HG02938 (cell line): ENCODE measurements around the gene SPATA18.
"Not testable (repeated sequence)": the region's sequence is repeated elsewhere in the genome, so short reads cannot be mapped to it uniquely, and the experiment has no call there.

Experiments
- ATAC-seq: cut with Tn5 transposase; IDR thresholded peaks from one replicate; pipeline ENCODE4 v1.9.1; 2021; ENCODE audit warnings: mild to moderate bottlenecking, moderate library complexity; ENCODE audit not compliant: unreplicated experiment

SPATA18 gene

DNA sequence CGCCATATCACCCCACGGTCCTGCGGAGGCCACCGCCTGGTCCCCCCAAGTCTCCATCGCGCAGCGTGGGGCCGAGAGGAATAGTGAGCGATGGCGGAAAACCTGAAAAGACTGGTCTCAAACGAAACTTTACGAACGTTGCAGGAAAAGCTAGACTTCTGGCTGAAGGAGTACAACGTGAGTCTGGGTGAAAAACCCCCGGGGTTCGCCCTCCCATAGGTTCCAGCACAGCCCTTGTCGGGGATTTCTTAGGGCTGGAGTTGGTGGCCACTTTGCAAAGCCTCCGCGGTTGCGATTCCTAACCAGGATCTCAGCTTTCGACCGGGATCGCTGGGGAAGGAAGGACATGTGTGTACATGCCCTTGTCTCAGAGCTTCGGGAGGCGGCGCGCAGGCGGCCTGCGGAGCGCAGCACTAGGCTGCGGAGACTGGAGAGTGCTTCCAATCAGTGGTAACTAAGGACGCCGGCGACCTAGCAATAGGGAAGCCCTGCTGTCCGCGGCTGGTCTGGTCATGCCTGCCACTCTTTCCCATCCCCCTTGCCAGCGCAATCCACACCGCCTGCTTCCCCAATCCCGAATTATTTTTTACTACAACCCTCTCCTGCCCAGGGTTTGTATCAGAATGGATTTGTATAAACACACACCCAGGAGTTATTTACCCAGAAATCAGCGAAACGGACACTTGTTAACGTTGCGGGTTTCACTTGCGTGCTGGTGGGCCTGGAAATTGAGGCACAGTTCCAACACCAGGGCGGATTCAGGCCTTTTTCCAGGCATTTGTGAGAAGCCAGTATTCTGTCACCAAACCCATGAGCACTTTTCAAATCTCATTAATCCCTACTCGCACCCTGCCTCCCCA, 741 bp downstream of the SPATA18 start:
- peak; percentile 65 for ATAC-seq

DNA sequence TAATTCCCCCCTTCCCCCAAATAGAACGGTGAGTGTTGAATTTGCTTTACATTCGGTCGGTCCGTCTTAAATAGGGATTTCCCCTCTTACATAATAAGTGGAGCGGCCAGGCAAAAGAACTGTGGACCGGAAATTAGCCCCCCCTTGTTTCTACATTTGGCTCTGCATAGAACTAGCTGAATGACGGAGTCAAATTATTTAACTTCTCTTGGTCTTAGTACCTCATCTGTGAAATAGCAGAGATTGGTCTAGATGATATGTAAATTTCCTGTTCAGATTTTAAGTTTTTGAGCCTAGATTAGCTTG, 1.3 kb downstream of the SPATA18 start:
- peak; percentile 65 for ATAC-seq

DNA sequence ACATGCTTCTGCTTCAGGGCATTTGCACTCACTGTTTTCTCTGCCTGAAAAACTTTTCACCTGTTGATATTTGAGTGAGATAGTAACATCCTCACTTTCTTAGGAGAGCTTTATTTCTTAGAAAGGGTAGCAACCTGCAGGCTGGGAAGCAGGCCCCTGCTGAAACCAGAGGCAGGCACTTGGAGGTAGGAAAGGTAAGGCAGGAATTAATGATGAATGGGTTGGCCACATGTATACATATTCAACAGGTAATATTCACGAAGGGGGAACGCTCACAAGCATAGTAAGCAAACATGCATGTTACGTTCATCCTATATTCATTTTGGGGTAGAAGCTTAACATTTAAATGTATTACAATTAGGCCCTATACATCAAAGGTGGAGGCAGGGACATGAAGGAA, 3.1 kb downstream of the SPATA18 start:
- no peak for ATAC-seq

DNA sequence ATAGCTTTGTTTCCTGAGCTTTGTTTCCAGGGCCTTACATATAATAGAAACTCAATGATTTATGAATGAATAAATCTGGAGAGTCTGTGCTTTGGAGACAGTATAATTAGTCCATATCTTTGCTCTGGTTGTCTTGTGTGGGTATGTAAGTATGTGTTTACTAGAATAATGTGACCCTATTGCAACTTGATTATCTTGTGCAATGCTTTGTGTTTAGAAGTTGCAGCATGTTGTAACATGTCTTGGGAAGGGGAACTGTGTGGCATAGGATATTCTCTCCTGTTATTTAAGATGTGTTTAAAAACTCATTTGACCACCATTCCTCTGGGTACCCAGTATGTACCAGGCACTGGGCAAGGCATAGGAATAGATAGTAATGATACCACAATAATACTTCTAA, 6.1 kb downstream of the SPATA18 start:
- ATAC-seq: no peak

DNA sequence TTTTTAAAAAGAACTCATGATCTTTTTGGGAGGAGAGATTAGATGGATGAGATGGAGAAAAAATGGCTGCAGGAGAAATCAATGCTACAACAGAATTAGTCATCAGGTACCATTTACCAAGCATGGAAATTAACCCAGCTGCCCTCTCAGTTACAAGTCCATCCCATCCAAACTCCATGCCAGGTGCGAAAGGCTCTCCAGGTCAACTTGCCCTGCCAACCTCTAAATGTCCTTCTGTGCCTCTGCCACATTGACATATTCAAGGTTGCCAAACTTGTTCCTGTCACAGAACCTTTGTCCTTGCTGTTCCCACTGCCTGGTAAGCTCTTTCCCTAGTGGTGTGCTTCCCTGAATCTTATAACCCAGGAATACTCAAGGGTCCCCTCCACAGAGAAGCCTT, 7.2 kb downstream of the SPATA18 start:
- ATAC-seq: no peak

DNA sequence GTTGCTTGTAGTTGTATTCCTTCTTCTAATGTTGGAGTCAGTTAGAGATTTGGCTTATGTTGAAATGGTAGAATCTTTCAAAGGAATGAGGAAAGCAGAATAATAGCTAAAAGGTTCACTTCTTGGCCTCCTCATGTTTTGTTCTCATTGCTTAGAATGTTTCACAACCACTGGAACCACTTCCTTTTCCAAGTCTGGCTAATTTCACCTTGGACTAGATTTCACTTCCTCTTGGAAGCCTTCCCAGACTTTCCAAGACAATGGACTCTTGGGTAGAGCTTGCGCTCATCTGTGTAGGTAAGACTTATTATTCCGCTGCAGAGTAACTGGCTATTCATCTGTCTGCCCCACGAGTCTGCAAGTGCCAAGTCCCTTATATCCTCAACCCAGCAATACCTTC, 8.3 kb downstream of the SPATA18 start:
- ATAC-seq: no peak

DNA sequence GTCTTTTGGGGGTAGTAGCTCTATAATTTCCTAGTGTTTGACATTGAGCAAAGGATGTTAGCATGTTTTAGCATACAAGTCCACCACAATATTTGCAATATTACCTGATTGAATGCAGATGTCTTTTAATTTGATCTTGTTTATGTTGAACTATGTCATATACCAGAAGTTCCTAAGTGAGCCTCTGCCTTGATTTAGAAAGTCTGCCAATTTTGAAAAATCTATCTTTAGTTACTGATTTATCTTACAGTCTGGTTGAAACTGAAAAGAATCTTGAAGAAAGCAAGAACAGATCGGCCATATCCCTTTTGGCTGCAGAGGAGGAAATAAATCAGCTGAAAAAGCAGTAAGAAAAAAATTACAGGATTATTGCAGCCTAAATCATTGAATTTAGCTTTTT, 18.5 kb downstream of the SPATA18 start:
- no peak for ATAC-seq

DNA sequence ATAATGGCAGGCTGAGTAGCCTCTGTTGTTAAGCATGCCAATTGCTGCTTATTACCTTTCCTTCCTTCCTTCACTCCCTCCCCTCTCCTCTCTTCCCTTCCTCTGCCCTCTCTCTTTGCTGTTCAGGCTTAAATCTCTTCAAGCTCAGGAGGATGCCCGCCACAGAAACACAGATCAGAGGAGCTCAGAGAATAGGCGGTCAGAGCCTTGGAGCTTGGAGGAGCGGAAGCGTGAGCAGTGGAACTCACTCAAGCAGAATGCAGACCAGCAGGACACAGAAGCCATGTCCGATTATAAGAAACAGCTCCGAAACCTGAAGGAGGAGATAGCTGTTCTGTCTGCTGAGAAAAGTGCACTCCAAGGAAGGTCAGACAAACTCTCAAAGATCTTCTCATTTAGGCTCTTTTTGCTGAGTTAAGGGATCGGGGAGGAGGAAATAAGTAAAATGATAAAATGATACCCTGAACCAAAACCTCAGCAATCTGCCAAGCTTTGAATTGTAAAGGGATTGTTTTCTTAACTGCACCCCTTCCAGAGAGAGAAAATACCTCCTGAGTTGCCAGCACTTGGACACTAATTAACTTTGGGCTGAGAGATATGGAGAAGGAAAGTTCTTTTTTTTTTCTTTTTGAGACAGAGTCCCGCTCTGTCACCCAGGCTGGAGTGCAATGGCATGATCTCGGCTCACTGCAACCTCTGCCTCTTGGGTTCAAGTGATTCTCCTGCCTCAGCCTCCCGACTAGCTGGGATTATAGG, 20.9 kb downstream of the SPATA18 start:
- ATAC-seq: no peak

DNA sequence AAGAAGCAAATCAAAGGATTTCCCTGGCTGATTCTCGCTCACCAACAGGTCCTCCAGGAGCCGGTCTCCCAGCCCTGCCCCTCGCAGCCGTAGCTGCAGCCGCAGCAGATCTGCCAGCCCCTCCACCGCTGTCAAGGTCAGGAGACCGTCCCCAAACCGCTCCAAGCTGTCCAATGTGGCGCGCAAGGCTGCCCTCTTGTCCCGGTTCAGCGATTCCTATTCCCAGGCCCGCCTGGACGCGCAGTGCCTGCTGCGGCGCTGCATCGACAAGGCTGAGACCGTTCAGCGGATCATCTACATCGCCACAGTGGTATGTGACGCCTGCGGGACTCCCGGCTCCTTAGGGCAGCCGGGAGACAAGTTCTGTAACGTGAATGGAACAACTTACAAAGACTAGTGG, 25.6 kb downstream of the SPATA18 start:
- no peak for ATAC-seq

DNA sequence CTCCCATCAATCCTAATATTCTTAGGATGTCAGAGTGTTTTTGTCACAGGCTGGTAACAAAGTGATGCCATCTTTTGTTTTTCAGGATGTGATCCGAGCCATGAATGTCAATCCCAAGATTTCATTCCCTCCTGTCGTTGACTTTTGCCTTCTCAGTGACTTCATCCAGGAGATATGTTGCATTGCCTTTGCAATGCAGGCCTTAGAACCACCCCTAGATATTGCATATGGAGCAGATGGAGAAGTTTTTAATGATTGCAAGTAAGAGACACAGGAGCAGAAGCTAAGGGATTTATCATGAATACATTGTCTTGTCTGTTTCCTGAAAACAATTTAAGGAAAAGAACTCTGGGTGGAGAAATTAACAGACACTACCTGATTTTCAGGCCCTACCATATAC, 28.6 kb downstream of the SPATA18 start:
- ATAC-seq: no peak

DNA sequence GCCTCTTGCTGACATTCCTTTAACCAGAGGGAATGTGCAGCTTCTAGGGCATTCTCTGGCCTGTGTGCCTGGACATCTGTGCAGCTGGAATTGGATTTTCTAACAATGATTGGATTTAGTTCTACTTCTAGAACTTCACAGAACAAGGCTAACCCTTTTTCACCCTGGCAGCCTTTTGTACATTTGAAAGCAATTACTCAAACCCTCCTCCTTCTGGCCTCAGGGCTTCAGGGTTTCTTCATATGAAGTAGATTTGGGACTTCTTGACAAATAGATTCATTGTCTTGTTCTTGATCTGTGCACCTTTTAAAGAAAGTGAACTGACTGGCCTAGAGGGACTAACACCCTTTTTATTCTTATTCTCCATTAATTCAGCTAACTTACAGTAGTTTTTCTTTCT, 30.1 kb downstream of the SPATA18 start:
- ATAC-seq: no peak

DNA sequence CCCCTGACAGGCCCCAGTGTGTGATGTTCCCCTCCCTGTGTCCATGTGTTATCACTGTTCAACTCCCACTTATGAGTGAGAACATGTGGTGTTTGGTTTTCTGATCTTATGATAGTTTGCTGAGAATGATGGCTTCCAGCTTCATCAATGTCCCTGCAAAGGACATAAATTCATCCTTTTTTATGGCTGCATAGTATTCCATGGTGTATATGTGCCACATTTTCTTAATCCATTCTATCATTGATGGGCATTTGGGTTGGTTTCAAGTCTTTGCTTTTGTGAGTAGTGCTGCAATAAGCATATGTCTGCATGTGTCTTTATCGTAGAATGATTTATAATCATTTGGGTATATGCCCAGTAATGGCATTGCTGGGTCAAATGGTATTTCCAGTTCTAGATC, 35.3 kb downstream of the SPATA18 start:
- ATAC-seq: not testable (repeated sequence)

DNA sequence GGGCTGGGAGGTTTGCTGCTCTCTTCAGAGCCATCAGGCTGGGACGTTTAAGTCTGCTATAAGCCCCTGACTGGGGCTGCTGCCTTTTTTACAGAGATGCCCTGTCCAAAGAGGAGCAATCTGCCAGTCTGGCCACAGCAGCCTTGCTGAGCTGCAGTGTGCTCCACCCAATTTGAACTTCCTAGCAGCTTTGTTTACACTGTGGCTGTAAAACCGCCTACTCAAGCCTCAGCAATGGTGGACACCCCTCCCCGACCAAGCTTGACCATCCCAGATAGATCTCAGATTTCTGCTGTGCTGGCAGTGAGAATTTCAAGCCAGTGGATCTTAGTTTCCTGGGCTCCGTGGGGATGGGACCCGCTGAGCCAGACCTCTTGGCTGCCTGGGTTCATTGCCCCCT, 40.7 kb downstream of the SPATA18 start:
- ATAC-seq: no peak

DNA sequence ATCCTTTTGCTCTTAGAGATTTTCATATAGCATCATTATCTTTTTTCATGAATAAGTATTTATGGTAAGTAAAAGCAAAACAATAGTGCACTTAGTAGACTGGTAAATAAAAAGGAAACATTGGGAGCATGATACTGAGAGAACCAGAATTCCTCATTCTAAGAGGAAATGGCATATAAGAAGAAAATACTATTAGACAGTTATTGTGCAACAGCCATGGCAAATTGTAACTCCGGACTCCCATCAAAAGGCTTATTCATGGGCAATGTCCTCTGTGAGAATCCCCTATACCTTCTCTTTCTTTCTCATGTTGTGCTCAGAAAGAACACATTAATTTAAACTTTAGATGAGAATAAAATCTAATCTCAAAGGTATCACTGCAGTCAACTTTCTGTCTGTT, 42.4 kb downstream of the SPATA18 start:
- no peak for ATAC-seq

DNA sequence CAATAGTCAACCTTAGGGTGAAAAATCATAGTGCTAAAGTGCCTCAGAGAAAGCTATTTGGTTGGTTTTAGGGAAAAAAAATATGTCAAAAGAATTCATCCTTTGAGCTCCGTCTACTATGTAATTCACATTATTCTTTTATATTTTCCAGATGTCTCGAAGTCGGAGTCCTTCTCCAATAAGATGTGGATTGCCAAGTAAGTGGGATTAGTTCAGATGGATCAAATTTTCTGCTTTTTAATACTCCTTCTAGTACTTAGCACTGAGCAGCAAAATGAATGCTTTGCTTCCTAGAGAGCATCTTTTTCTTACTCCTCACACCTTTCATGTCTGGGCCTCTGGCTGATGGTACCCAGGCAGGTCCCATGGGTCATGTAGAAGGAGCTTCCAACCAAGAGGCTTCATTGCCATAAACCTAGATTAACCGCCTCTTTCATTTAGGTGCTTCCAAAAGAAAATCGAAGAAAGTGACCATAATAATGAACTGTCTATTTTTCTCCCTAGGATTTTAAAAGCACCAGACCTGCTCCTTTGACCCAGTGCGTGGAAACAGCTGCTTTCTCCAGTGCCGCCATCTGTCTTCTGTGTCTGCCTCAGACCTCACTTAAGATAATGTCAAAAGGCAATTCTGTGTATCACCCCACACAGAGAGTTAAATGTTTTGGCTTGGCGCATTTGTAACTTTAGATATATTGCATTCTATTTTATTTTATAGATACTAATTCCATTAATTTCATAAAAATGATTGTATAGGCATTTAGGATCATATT, 43.5 kb downstream of the SPATA18 start:
- no peak for ATAC-seq

DNA sequence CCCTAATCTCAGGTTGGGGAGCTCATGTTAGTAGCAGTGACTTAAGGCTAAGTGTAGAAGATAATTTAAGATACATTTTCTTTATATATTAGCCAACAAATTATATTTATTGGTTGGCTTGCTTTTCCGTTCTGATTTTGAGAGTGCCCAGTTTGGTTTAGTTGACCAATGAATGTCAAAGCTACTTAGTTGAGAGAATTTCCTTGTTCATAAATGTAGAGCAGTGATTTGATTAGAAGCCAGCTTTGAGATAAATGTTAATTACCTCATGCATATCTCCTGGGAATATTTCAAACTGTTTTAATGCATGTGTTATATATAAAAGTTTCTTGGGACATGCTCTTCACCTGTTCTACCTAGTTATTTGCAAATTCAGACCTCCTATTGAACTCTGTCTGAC, 44.3 kb downstream of the SPATA18 start:
- ATAC-seq: no peak

DNA sequence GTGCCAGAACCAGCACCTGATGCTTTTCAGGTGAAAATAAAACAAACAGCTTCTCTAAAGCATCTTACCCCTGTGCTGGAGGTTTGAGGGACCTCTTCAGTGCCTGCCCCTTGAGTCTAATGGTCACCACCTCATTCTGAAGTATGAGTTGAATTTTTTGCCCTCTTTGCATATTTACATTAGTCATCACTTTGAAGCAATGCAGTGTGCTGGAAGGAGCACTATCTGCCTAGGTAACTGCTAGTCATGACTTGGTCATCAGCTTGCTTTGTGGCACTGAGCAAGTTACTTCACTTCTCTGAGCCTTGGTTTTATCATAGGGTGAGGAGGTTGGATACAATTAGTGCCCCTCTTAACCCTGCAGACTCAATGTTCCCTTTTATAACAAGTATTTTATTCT, 44.9 kb downstream of the SPATA18 start:
- no peak for ATAC-seq

DNA sequence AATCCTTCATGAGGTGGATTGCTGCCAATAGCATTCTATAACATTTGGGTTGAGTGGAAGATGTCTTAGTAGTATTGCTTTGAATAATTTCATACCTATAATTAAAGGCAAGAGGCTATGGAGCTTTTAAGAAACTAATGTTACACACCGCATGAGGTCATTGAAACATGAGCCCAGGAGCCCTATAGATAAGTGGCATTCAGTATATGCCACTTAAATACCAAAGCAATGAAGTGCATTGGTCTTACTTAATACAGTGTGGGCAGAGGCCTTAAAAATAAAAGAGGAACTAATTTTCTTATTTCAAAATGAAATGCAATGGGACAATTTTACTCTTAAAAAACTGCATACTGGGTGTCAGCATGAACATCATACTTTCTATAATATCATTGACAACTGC, 47.5 kb downstream of the SPATA18 start:
- no peak for ATAC-seq

DNA sequence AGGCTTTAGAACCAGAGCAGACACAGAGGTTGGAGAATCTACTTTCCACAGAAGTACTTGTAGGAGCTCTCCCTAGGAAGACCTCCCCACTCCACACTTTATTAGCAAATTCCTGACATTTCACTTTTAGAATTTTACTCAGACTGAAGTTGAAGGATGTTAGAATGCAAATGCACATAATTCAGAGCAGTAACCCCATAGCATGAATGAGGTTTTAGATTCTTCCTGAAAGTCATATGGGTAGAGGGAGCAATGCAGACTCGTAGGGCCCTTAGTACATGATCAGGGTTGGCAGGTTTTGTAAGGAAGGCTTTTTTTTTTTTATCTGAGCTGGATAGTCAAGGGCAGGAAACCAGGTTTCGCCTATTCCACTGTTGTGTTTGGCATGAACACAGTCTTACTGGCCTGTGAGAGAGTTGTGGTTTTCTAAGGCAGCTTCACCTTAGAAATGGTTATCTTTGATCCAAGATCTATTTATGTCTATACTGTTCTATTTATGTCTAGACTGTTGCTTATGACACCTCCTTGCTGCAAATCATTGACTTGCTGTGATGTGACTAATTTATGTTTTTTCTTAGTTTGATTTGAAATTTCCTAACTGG, 48.9 kb downstream of the SPATA18 start:
- ATAC-seq: peak; percentile 77

DNA sequence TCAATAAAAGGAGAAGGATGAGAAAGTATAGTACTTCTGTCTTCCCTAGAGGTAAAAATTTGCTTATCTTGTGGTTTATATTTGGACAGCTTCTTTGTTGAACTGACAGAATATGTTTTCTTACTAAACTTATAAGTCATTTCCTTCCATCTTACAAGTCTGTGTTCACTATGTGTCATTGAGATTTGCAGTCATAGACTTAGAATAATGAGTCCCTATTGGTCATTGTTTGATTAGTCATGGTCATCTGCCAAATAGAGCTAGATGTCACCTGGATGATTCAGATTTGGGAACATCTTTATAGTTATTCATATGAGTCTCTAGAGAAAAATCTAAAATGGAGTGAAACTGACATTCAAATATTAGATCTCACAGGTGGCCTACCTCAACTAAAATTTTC, 51.5 kb downstream of the SPATA18 start:
- ATAC-seq: no peak

DNA sequence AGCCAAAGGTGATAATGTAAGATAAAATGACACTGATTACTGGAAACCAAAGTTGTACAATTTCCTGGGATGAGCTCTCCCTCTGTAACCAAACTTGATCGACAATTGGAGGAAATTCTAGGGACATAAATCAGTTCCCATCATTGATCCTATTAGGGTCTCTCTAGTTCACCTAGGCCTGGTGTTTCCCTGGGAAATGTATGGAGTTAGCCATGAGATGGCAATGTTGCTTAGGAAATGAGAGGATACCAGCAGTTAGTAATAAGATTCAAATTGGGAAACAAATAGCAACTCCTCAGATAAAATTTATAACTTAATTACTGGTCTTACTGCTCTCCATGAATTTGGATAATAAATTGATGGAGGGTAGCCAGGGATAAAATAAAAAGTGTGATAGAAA, 52.2 kb downstream of the SPATA18 start:
- ATAC-seq: no peak
